OCI-LY7 (cell line): Measurements from ENCODE around the gene NFATC4. TPM values are rescaled to one million over a fixed set of nuclear protein-coding genes. Genes with fewer than 3 reads are reported as not detected.

Experiments used
- BruUV-seq: library from RNA; stranded (reverse); fragments of 400-500 nt; replicated peaks from 2 replicates; lab custom pipeline; 2021; lab: Mats Ljungman, UMichigan
- CTCF ChIA-PET: fragments of 300-600 bp; sonication (Branson Sonifier 250); formaldehyde crosslinking; loops from one replicate; lab custom pipeline; 2022; ENCODE audit warnings: antibody characterized with exemption; ENCODE audit not compliant: unreplicated experiment; lab: Charles Lee
- POLR2A ChIA-PET: fragments of 300-600 bp; sonication (Branson Sonifier 250); formaldehyde crosslinking; loops from one replicate; lab custom pipeline; 2022; ENCODE audit warnings: antibody characterized with exemption; lab: Charles Lee
- DNase-seq: peaks from one replicate; pipeline ENCODE4 v3.0.0-alpha.2; 2015; ENCODE audit warnings: low spot score
- H2AFZ ChIP-seq: fragments of 200-600 bp; sonication (generic), shearing (Covaris generic); 2 replicates; pipeline ENCODE4 v1.6.1; 2014; ENCODE audit warnings: mild to moderate bottlenecking, antibody characterized with exemption, low read length, moderate library complexity
- H3K27ac ChIP-seq: fragments of 200-600 bp; sonication (generic); 2 replicates; pipeline ENCODE4 v1.5.1; 2014; ENCODE audit warnings: mixed run types, low read depth, mild to moderate bottlenecking, moderate library complexity, low read length, inconsistent platforms; ENCODE audit not compliant: poor library complexity, severe bottlenecking
- H3K36me3 ChIP-seq: fragments of 200-600 bp; sonication (generic); 2 replicates; pipeline ENCODE4 v1.6.1; 2014; ENCODE audit warnings: mild to moderate bottlenecking, antibody characterized with exemption, low read length, moderate library complexity, mixed read lengths; ENCODE audit not compliant: insufficient read depth
- H3K4me1 ChIP-seq: fragments of 200-600 bp; sonication (generic); 2 replicates; pipeline ENCODE4 v1.5.1; 2014; ENCODE audit warnings: mild to moderate bottlenecking, low read length; ENCODE audit not compliant: insufficient read depth, poor library complexity, severe bottlenecking
- H3K4me2 ChIP-seq: fragments of 200-600 bp; sonication (generic); 2 replicates; pipeline ENCODE4 v1.6.1; 2014; ENCODE audit warnings: mild to moderate bottlenecking, low read length
- H3K4me3 ChIP-seq: fragments of 200-600 bp; sonication (generic); 2 replicates; pipeline ENCODE4 v1.5.1; 2014; ENCODE audit warnings: mild to moderate bottlenecking, low read depth, low read length; ENCODE audit not compliant: poor library complexity, severe bottlenecking
- H3K79me2 ChIP-seq: fragments of 200-600 bp; sonication (generic); 2 replicates; pipeline ENCODE4 v1.6.1; 2016; ENCODE audit warnings: low read depth, mild to moderate bottlenecking, low read length, moderate library complexity, mixed read lengths; ENCODE audit not compliant: insufficient read depth
- H3K9me2 ChIP-seq: fragments of 200-600 bp; sonication (generic); 2 replicates; pipeline ENCODE4 v1.6.1; 2016; ENCODE audit warnings: mild to moderate bottlenecking, low read length, mixed read lengths; ENCODE audit not compliant: insufficient read depth
- H3K9me3 ChIP-seq: fragments of 200-600 bp; sonication (generic); 2 replicates; pipeline ENCODE4 v1.6.1; 2014; ENCODE audit warnings: mild to moderate bottlenecking, mixed run types, low read length, mixed read lengths
- H4K20me1 ChIP-seq: fragments of 200-600 bp; sonication (generic); 2 replicates; pipeline ENCODE4 v1.6.1; 2014; ENCODE audit warnings: mild to moderate bottlenecking, antibody characterized with exemption, low read length, moderate library complexity, mixed read lengths; ENCODE audit not compliant: insufficient read depth
- EZH2phosphoT487 ChIP-seq: fragments of 200-600 bp; sonication (generic); IDR thresholded peaks from 2 replicates; pipeline ENCODE4 v1.6.1; 2018; ENCODE audit warnings: low read depth, borderline replicate concordance, mild to moderate bottlenecking, mixed run types, antibody characterized with exemption, low read length, moderate library complexity, mixed read lengths
- intact Hi-C: fragments of 100-400 bp; cut with micrococcal nuclease; formaldehyde crosslinking; loops from one replicate; pipeline ENCODE4 v1.10.0; 2022; ENCODE audit not compliant: unreplicated experiment
- total RNA-seq, 2 experiments: library from RNA; depleted of rRNA in 1 of 2; stranded (reverse); fragments of >200 nt in 1 of 2; shearing (Covaris generic) in 1 of 2; gene quantifications; 2 replicates each; pipeline ENCODE4 v1.2.3, GENCODE V29; 2014 to 2022
- TF ChIP-seq, protein P1 (sequence below): fragments of 200-600 bp; sonication (generic); conservative IDR thresholded peaks from 2 replicates; pipeline ENCODE4 v1.5.1; 2014; ENCODE audit warnings: mild to moderate bottlenecking, antibody characterized with exemption, low read length, moderate library complexity, mixed read lengths

Gene NFATC4
- total RNA-seq, 2 experiments from 2014 or later: 72.2 to 96.6 TPM

DNA sequence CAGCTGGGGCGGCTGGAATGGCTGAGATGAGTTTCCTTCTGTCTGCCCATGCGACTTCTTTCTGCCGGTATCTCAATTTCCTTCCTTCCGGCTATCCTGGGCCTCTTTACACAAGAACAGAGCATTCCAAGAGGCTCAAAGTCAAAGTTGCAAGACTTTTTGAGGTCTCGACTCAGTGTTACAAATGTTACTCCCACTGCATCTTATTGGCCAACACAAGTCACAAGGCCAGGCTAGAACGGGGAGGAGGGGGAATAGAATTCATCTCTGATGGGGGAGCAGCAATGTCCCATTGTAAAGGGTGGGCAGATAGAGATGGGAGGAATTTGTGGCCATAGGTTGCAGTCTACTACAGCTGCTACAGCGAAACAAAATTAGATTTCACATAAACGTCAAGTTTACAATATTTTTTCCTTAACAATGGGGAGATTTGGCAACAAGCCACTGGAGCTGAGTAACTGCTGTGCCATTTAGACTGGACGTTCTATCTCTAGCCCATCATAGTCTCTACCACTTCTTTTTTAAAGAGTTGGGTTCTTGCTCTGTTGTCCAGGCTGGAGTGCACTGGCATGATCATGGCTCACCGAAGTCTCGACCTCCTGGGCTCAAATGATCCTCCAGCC is 21.4 kb downstream of the NFATC4 start:
- DNase-seq: no peak
- Histone ChIP-seq H3K9me3 (no peaks in the 10 kb centered on the region), H3K9me2 (no peaks in the 10 kb centered on the region), H3K79me2 (no peaks in the 10 kb centered on the region), H3K4me2 (no peak overlapping the region), H3K4me1 (peaks cover 12% of the 10 kb centered on the region), H3K27ac (no peak overlapping the region), H3K4me3 (no peak overlapping the region), H4K20me1 (no peaks in the 10 kb centered on the region), H3K36me3 (no peaks in the 10 kb centered on the region), H2AFZ (no peak overlapping the region)
- TF ChIP-seq EZH2phosphoT487: no peak
- TF ChIP-seq, protein P1, sequence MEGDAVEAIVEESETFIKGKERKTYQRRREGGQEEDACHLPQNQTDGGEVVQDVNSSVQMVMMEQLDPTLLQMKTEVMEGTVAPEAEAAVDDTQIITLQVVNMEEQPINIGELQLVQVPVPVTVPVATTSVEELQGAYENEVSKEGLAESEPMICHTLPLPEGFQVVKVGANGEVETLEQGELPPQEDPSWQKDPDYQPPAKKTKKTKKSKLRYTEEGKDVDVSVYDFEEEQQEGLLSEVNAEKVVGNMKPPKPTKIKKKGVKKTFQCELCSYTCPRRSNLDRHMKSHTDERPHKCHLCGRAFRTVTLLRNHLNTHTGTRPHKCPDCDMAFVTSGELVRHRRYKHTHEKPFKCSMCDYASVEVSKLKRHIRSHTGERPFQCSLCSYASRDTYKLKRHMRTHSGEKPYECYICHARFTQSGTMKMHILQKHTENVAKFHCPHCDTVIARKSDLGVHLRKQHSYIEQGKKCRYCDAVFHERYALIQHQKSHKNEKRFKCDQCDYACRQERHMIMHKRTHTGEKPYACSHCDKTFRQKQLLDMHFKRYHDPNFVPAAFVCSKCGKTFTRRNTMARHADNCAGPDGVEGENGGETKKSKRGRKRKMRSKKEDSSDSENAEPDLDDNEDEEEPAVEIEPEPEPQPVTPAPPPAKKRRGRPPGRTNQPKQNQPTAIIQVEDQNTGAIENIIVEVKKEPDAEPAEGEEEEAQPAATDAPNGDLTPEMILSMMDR: no peak
- no TSS peak for BruUV-seq
- ChIA-PET CTCF (interaction anchor here (1.3 kb wide), 1 partner anchor 42 kb away, joined by 3 read pairs; no protein-coding TSS in a partner anchor), POLR2A (interaction anchor here (0.6 kb wide), 1 partner anchor 33 kb away, joined by 3 read pairs; no protein-coding TSS in a partner anchor)
- intact Hi-C loops: no loop called here

DNA sequence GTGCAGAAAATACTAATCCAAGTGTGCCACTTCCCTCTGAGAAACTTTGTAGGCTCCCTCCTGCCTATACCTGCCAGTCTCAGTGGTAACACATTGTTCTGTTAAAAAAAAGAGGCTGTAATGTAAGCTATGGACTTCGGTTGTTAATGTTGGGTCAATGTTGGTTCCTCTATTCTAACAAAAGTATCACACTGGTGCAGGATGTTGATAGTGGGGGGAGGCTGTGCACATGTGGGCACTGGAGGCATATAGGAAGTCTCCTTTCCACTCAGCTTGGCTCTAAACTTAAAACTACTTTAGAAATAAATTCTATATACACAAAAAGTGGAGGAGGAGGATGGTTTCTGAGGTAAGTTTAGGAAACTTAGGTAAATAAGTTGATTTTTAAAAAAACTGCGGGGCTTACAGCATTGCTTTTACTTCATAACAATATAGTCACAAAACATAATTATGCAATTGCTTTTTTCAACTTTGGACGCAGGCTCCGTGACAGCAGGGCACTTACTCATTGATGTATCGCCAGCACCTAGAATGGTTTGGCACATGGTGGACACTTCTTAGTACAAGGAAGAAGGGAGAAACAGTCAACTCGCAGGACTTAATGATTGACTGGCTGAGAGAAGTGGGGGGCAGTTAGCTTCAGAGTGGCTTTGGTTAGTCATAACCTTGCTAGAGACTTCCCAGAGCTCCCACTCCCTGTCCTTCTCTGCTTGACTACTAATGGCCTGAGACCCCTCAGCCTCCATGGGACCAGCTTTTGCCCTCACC is 22.9 kb downstream of the NFATC4 start:
- Histone ChIP-seq H3K9me2 (no peaks in the 10 kb centered on the region), H3K9me3 (no peaks in the 10 kb centered on the region), H3K79me2 (no peaks in the 10 kb centered on the region), H3K4me3 (no peak overlapping the region), H2AFZ (peak overlapping the region; percentile 21; the same call in 1 of the 2 replicates), H3K27ac (no peak overlapping the region), H4K20me1 (no peaks in the 10 kb centered on the region), H3K36me3 (no peaks in the 10 kb centered on the region), H3K4me1 (peaks cover 12% of the 10 kb centered on the region), H3K4me2 (no peak overlapping the region)
- POLR2A ChIA-PET: interaction anchor here (0.6 to 1.5 kb wide), 2 partner anchors 11 to 144 kb away, joined by 3 read pairs; no protein-coding TSS in a partner anchor
- DNase-seq: peak; percentile 24
- CTCF ChIA-PET: interaction anchor here (0.6 to 1.3 kb wide), 2 partner anchors 41 to 89 kb away, joined by 3 read pairs; no protein-coding TSS in a partner anchor
- intact Hi-C loops: no loop called here
- no peak for TF ChIP-seq EZH2phosphoT487
- TF ChIP-seq, protein P1: no peak
- BruUV-seq: no TSS peak
